Measurements from ENCODE around the gene SCGB2B2.

Gene SCGB2B2

DNA sequence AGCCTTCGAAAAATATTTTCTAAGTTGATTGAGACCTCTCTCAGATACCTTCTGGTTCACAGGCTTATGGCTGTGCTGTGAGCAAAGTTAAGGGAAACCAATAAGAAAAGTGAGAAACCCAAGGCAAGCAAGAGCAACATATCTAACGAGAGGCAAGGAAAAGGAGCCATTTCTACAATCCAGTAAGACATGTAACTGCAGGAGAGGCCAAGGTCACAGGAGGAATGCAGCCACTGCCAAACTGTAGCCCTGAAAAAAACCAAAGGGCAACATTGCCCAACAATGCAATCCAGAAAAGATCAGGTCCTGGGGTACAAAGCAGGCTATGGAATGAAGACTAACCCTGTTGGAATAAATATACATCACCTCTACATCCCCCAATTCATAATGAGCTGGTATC, 21.3 kb downstream of the SCGB2B2 start:
- H3K9ac ChIP-seq (ENCODE audit: low read length) = no peak overlapping the region

DNA sequence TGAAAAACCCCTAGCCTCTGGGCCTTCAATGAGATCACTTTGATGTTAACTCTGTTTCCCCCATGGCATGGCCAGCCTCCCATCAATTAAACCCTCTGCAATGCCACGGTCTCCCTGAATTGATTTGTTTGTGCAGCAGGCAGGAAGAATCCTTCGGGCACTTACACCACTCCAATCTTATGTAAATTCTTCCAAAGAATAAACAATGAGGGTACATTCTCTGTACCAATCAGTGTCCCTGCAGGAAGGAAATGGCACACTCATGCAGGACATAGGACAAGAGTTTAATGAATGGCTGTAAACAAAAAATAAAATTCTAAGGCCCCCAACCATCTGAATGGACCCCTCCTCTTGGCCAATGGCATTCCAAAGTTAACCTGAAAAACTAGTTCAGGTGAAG, 22.2 kb downstream of the SCGB2B2 start:
- Histone ChIP-seq H3K9me2 (ENCODE audit: low read depth, low read length) (no peaks in the 10 kb centered on the region), H3K27me3 (ENCODE audit: insufficient read depth, low read length) (no peaks in the 10 kb centered on the region), H3K9me3 (ENCODE audit: low read length) (0 out of 2 replicates have a peak, but pooled peaks cover 7% of the 10 kb centered on the region), H3K4me3 (ENCODE audit: low read depth, low read length, poor library complexity, severe bottlenecking) (no peak overlapping the region), H3K4me1 (ENCODE audit: insufficient read depth, low read length, severe bottlenecking) (no peaks in the 10 kb centered on the region), H3F3A (ENCODE audit: insufficient read depth, low read length) (no peaks in the 10 kb centered on the region), H3K27ac (ENCODE audit: low read depth, low read length, poor library complexity, severe bottlenecking) (no peak overlapping the region), H3K9ac (ENCODE audit: low read length) (no peak overlapping the region), H2AFZ (ENCODE audit: low read length) (no peak overlapping the region), H4K20me1 (ENCODE audit: insufficient read depth, low read length) (no peaks in the 10 kb centered on the region), H3K4me2 (ENCODE audit: low read length) (no peak overlapping the region), H3K79me2 (ENCODE audit: insufficient read depth, low read length) (no peaks in the 10 kb centered on the region), H3K36me3 (ENCODE audit: insufficient read depth, low read length) (no peaks in the 10 kb centered on the region)
- TF ChIP-seq, protein P1, sequence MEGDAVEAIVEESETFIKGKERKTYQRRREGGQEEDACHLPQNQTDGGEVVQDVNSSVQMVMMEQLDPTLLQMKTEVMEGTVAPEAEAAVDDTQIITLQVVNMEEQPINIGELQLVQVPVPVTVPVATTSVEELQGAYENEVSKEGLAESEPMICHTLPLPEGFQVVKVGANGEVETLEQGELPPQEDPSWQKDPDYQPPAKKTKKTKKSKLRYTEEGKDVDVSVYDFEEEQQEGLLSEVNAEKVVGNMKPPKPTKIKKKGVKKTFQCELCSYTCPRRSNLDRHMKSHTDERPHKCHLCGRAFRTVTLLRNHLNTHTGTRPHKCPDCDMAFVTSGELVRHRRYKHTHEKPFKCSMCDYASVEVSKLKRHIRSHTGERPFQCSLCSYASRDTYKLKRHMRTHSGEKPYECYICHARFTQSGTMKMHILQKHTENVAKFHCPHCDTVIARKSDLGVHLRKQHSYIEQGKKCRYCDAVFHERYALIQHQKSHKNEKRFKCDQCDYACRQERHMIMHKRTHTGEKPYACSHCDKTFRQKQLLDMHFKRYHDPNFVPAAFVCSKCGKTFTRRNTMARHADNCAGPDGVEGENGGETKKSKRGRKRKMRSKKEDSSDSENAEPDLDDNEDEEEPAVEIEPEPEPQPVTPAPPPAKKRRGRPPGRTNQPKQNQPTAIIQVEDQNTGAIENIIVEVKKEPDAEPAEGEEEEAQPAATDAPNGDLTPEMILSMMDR (IDR thresholded peaks at IDR 0.05; ENCODE audit: low read length) = no peak
- TF ChIP-seq EZH2 (IDR thresholded peaks at IDR 0.05; ENCODE audit: borderline replicate concordance, low read length) = no peak

More for the DNA sequence above, 21.3 kb downstream of the SCGB2B2 start:
- Histone ChIP-seq H3K4me3 (ENCODE audit: low read depth, low read length, poor library complexity, severe bottlenecking) (no peak overlapping the region), H4K20me1 (ENCODE audit: insufficient read depth, low read length) (no peaks in the 10 kb centered on the region), H2AFZ (ENCODE audit: low read length) (no peak overlapping the region), H3K27me3 (ENCODE audit: insufficient read depth, low read length) (no peaks in the 10 kb centered on the region), H3K4me2 (ENCODE audit: low read length) (no peak overlapping the region), H3K36me3 (ENCODE audit: insufficient read depth, low read length) (no peaks in the 10 kb centered on the region), H3F3A (ENCODE audit: insufficient read depth, low read length) (no peaks in the 10 kb centered on the region), H3K4me1 (ENCODE audit: insufficient read depth, low read length, severe bottlenecking) (no peaks in the 10 kb centered on the region), H3K79me2 (ENCODE audit: insufficient read depth, low read length) (no peaks in the 10 kb centered on the region), H3K9me3 (ENCODE audit: low read length) (0 out of 2 replicates have a peak, but pooled peaks cover 7% of the 10 kb centered on the region), H3K27ac (ENCODE audit: low read depth, low read length, poor library complexity, severe bottlenecking) (no peak overlapping the region), H3K9me2 (ENCODE audit: low read depth, low read length) (no peaks in the 10 kb centered on the region)
- TF ChIP-seq, protein P1 (IDR thresholded peaks at IDR 0.05; ENCODE audit: low read length) = no peak
- TF ChIP-seq EZH2 (IDR thresholded peaks at IDR 0.05; ENCODE audit: borderline replicate concordance, low read length) = no peak

DNA sequence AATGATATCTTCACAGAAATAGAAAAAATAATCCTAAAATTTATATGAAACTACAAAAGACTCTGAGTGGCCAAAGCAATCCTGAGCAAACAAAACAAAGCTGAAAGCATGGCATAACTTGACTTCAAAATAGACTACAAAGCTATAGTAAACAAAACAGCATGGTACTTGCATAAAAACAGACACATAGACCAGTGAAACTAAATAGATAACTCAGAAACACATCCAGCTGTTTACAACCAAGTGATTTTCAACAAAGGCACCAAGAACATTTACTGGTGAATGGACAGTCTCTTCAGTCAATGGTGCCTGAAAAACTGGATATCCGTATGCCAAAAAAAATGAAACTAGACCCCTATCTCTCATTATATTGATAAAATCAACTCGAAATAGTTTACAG, 25.2 kb downstream of the SCGB2B2 start:
- H2AFZ ChIP-seq (ENCODE audit: low read length) = no peak overlapping the region
- H3K4me1 ChIP-seq (ENCODE audit: insufficient read depth, low read length, severe bottlenecking) = no peaks in the 10 kb centered on the region
- 0 out of 2 replicates have a peak, but pooled peaks cover 7% of the 10 kb centered on the region for H3K9me3 ChIP-seq (ENCODE audit: low read length)
- no peaks in the 10 kb centered on the region for H3K79me2 ChIP-seq (ENCODE audit: insufficient read depth, low read length)
- H3K9me2 ChIP-seq (ENCODE audit: low read depth, low read length) = no peaks in the 10 kb centered on the region
- no peak overlapping the region for H3K9ac ChIP-seq (ENCODE audit: low read length)
- H3F3A ChIP-seq (ENCODE audit: insufficient read depth, low read length) = no peaks in the 10 kb centered on the region
- H4K20me1 ChIP-seq (ENCODE audit: insufficient read depth, low read length) = no peaks in the 10 kb centered on the region
- H3K4me3 ChIP-seq (ENCODE audit: low read depth, low read length, poor library complexity, severe bottlenecking) = no peak overlapping the region
- H3K27ac ChIP-seq (ENCODE audit: low read depth, low read length, poor library complexity, severe bottlenecking) = no peak overlapping the region
- H3K36me3 ChIP-seq (ENCODE audit: insufficient read depth, low read length) = no peaks in the 10 kb centered on the region
- TF ChIP-seq, protein P1 (IDR thresholded peaks at IDR 0.05; ENCODE audit: low read length) = no peak
- no peak for TF ChIP-seq EZH2 (IDR thresholded peaks at IDR 0.05; ENCODE audit: borderline replicate concordance, low read length)
- H3K4me2 ChIP-seq (ENCODE audit: low read length) = no peak overlapping the region
- no peaks in the 10 kb centered on the region for H3K27me3 ChIP-seq (ENCODE audit: insufficient read depth, low read length)
